Measurements from ENCODE around the gene PIEZO1.

DNA sequence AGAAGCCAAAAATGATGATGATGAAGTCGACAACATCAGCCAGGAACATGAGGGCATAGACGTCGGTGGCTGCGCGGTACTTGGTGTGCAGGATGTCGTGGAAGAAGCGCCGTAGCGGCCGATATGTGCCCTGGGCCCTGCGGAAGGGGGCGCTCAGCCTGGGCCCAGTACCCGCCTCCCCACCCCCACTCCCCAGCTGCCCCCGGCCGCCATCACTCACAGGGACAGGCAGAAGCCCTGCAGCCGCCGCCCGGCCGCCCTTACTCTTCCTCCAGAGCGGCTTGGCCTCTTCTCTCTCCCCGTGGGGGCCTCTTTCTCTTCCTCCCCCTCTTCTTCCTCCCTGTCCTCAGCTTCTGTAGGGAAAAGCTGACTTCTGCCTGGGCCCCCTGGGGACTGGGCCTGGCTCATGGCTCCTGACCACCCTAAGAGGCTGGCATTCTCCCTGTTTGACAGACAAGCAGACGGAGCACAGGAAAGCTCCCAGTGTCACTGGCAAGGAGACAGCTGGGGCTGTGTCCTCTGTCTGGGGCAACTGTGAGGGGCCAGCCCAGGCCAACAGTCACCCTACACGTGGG is 64.5 kb downstream of the PIEZO1 start:
- TF ChIP-seq, protein P1, sequence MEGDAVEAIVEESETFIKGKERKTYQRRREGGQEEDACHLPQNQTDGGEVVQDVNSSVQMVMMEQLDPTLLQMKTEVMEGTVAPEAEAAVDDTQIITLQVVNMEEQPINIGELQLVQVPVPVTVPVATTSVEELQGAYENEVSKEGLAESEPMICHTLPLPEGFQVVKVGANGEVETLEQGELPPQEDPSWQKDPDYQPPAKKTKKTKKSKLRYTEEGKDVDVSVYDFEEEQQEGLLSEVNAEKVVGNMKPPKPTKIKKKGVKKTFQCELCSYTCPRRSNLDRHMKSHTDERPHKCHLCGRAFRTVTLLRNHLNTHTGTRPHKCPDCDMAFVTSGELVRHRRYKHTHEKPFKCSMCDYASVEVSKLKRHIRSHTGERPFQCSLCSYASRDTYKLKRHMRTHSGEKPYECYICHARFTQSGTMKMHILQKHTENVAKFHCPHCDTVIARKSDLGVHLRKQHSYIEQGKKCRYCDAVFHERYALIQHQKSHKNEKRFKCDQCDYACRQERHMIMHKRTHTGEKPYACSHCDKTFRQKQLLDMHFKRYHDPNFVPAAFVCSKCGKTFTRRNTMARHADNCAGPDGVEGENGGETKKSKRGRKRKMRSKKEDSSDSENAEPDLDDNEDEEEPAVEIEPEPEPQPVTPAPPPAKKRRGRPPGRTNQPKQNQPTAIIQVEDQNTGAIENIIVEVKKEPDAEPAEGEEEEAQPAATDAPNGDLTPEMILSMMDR (IDR thresholded peaks at IDR 0.05; ENCODE audit: low read depth, low read length, poor library complexity, severe bottlenecking) = no peak
- TF ChIP-seq EZH2phosphoT487 (IDR thresholded peaks at IDR 0.05; ENCODE audit: borderline replicate concordance, low read length) = no peak

All from DOHH2 (cell line).